ENCODE measurements around the gene ARHGAP8.
A peak's percentile ranks its signal among the peaks of the same experiment; 100 is the strongest.
"Not testable (repeated sequence)": the region's sequence is repeated elsewhere in the genome, so short reads cannot be mapped to it uniquely, and the experiment has no call there.

The ARHGAP8 gene

GRCh38 chr22:44776605-44777363 lies 24.4 kb downstream of the ARHGAP8 start:
- DNase-seq = no peak

GRCh38 chr22:44777364-44777755 lies 25.0 kb downstream of the ARHGAP8 start:
- no peak for DNase-seq

GRCh38 chr22:44780876-44781449 lies 28.6 kb downstream of the ARHGAP8 start:
- no peak for DNase-seq

GRCh38 chr22:44782363-44782963 lies 30.1 kb downstream of the ARHGAP8 start:
- DNase-seq = no peak

GRCh38 chr22:44783091-44783490 lies 30.7 kb downstream of the ARHGAP8 start:
- no peak for DNase-seq

- DNase-seq = no peak
These were observed 31.2 kb downstream of the ARHGAP8 start for GRCh38 chr22:44783581-44783980.

- DNase-seq = no peak
These were observed 33.8 kb downstream of the ARHGAP8 start for GRCh38 chr22:44786136-44786535.

GRCh38 chr22:44786610-44787009 lies 34.2 kb downstream of the ARHGAP8 start:
- DNase-seq = no peak

- DNase-seq = no peak
These were observed 35.5 kb downstream of the ARHGAP8 start for GRCh38 chr22:44787832-44788231.

GRCh38 chr22:44793106-44793505 lies 40.7 kb downstream of the ARHGAP8 start:
- no peak for DNase-seq

- DNase-seq = no peak
These were observed 41.3 kb downstream of the ARHGAP8 start for GRCh38 chr22:44793506-44794172.

GRCh38 chr22:44795701-44796630 lies 43.6 kb downstream of the ARHGAP8 start:
- no peak for DNase-seq

- DNase-seq = no peak
These were observed 44.9 kb downstream of the ARHGAP8 start for GRCh38 chr22:44797181-44797725.

- no peak for DNase-seq
These were observed 46.9 kb downstream of the ARHGAP8 start for GRCh38 chr22:44799077-44799945.

GRCh38 chr22:44799946-44800634 lies 47.7 kb downstream of the ARHGAP8 start:
- DNase-seq = not testable (repeated sequence)

- no peak for DNase-seq
These were observed 49.1 kb downstream of the ARHGAP8 start for GRCh38 chr22:44801476-44801875.

GRCh38 chr22:44802071-44802700 lies 49.8 kb downstream of the ARHGAP8 start:
- DNase-seq = no peak

GRCh38 chr22:44802956-44803355 lies 50.6 kb downstream of the ARHGAP8 start:
- no peak for DNase-seq

GRCh38 chr22:44804327-44804726 lies 52.0 kb downstream of the ARHGAP8 start:
- DNase-seq = no peak

GRCh38 chr22:44805711-44806110 lies 53.3 kb downstream of the ARHGAP8 start:
- peak; percentile 4 for DNase-seq

All from NCI-H1105 treated with DMSO at 0.1 percent for 48 hours (cell line).